GM23338 (cell line): ENCODE data around the gene RGS16. TPM values are rescaled to one million over a fixed set of nuclear protein-coding genes. Genes with fewer than 3 reads are reported as not detected.

Source experiments
- ATAC-seq: fragments of 200-7000 bp; cut with Tn5 transposase; 3 replicates; pipeline ENCODE4 v1.9.1; 2020
- DNase-seq: peaks from one replicate; pipeline ENCODE4 v3.0.0-alpha.2; 2015; ENCODE audit warnings: low spot score
- H2AFZ ChIP-seq: fragments of 200-600 bp; sonication (generic); 2 replicates; pipeline ENCODE4 v1.8.0; 2016; ENCODE audit warnings: antibody characterized with exemption, mild to moderate bottlenecking, moderate library complexity
- H3F3A ChIP-seq: fragments of 200-600 bp; sonication (generic); replicated peaks from 2 replicates; pipeline ENCODE4 v1.8.0; 2017; ENCODE audit warnings: antibody characterized with exemption, mixed run types, low read depth
- H3K27ac ChIP-seq: fragments of 200-600 bp; sonication (generic); 2 replicates; pipeline ENCODE4 v1.6.1; 2016; ENCODE audit warnings: low read depth
- H3K27me3 ChIP-seq: fragments of 200-600 bp; sonication (generic); 2 replicates; pipeline ENCODE4 v1.8.0; 2016; ENCODE audit warnings: mild to moderate bottlenecking, mixed run types, moderate library complexity; ENCODE audit not compliant: insufficient read depth
- H3K36me3 ChIP-seq: fragments of 200-600 bp; sonication (generic); 2 replicates; pipeline ENCODE4 v1.8.0; 2016; ENCODE audit warnings: mild to moderate bottlenecking; ENCODE audit not compliant: insufficient read depth
- H3K4me1 ChIP-seq: fragments of 200-600 bp; sonication (generic); 2 replicates; pipeline ENCODE4 v1.8.0; 2016; ENCODE audit warnings: mild to moderate bottlenecking, moderate library complexity; ENCODE audit not compliant: insufficient read depth
- H3K4me2 ChIP-seq: fragments of 200-600 bp; sonication (generic); 2 replicates; pipeline ENCODE4 v1.7.1; 2017; ENCODE audit warnings: mixed run types
- H3K4me3 ChIP-seq: fragments of 200-600 bp; sonication (generic); 2 replicates; pipeline ENCODE4 v1.6.1; 2016; ENCODE audit warnings: mixed run types
- H3K79me2 ChIP-seq: fragments of 200-600 bp; sonication (generic); replicated peaks from 2 replicates; pipeline ENCODE4 v1.8.0; 2017; ENCODE audit warnings: mild to moderate bottlenecking; ENCODE audit not compliant: insufficient read depth
- H3K9me2 ChIP-seq: fragments of 200-600 bp; sonication (generic); 2 replicates; pipeline ENCODE4 v1.8.0; 2017; ENCODE audit not compliant: insufficient read depth
- H4K20me1 ChIP-seq: fragments of 200-600 bp; sonication (generic); replicated peaks from 2 replicates; pipeline ENCODE4 v1.8.0; 2017; ENCODE audit warnings: mild to moderate bottlenecking; ENCODE audit not compliant: insufficient read depth
- H3K27ac Mint-ChIP-seq: 2 replicates; pipeline ENCODE4 v1.8.0; 2020; ENCODE audit warnings: inconsistent platforms, mild to moderate bottlenecking, moderate library complexity, mixed read lengths
- H3K27me3 Mint-ChIP-seq: 3 replicates; pipeline ENCODE4 v1.8.0; 2022; ENCODE audit warnings: low read depth, mild to moderate bottlenecking, moderate library complexity, mixed read lengths, inconsistent platforms; ENCODE audit not compliant: insufficient read depth, poor library complexity
- H3K36me3 Mint-ChIP-seq: 3 replicates; pipeline ENCODE4 v1.8.0; 2021; ENCODE audit warnings: low read depth, mild to moderate bottlenecking, inconsistent platforms, moderate library complexity, mixed read lengths
- H3K4me1 Mint-ChIP-seq: 3 replicates; pipeline ENCODE4 v1.8.0; 2020; ENCODE audit warnings: mild to moderate bottlenecking, inconsistent platforms, mixed read lengths
- H3K4me3 Mint-ChIP-seq: 3 replicates; pipeline ENCODE4 v1.8.0; 2021; ENCODE audit warnings: moderate library complexity, mild to moderate bottlenecking, inconsistent platforms, mixed read lengths
- H3K9me3 Mint-ChIP-seq: 3 replicates; pipeline ENCODE4 v1.8.0; 2020; ENCODE audit warnings: moderate library complexity, mild to moderate bottlenecking, inconsistent platforms, mixed read lengths
- CREB1 ChIP-seq: fragments of 250-450 bp; sonication (Bioruptor Pico); IDR thresholded peaks from 2 replicates; pipeline ENCODE4 v1.5.0; 2020; ENCODE audit warnings: low read depth, mild to moderate bottlenecking, moderate library complexity
- CTCF ChIP-seq, 2 experiments: fragments of 200-600 bp in 1 of 2; sonication (generic) in 1 of 2; conservative IDR thresholded peaks; 2 replicates each; pipeline versions ENCODE4 v1.5.1 to v1.6.1; 2016 to 2017; ENCODE audit warnings: antibody characterized with exemption in 2 of 2, low read depth in 2 of 2, mild to moderate bottlenecking in 2 of 2, moderate library complexity in 1 of 2
- ETS1 ChIP-seq: IDR thresholded peaks from 2 replicates; pipeline ENCODE4 v1.6.1; 2016; ENCODE audit warnings: antibody characterized with exemption
- EZH2 ChIP-seq: fragments of 200-600 bp; sonication (generic); IDR thresholded peaks from one replicate; pipeline ENCODE4 v1.8.0; 2017; ENCODE audit warnings: antibody characterized with exemption, mild to moderate bottlenecking, low read depth; ENCODE audit not compliant: unreplicated experiment
- EZH2phosphoT487 ChIP-seq: fragments of 200-600 bp; sonication (generic); IDR thresholded peaks from one replicate; pipeline ENCODE4 v1.8.1; 2018; ENCODE audit warnings: antibody characterized with exemption; ENCODE audit not compliant: unreplicated experiment
- JUNB ChIP-seq: IDR thresholded peaks from one replicate; pipeline ENCODE4 v1.6.1; 2016; ENCODE audit warnings: antibody characterized with exemption; ENCODE audit not compliant: unreplicated experiment
- NANOG ChIP-seq: IDR thresholded peaks from 2 replicates; pipeline ENCODE4 v1.6.1; 2016; ENCODE audit warnings: antibody characterized with exemption, borderline replicate concordance
- POLR2AphosphoS5 ChIP-seq: IDR thresholded peaks from 2 replicates; pipeline ENCODE4 v1.6.1; 2016; ENCODE audit warnings: antibody characterized with exemption, low read depth
- REST ChIP-seq: IDR thresholded peaks from one replicate; pipeline ENCODE4 v1.6.1; 2018; ENCODE audit warnings: antibody characterized with exemption; ENCODE audit not compliant: unreplicated experiment
- STAT1 ChIP-seq: IDR thresholded peaks from one replicate; pipeline ENCODE4 v1.6.1; 2016; ENCODE audit warnings: antibody characterized with exemption; ENCODE audit not compliant: unreplicated experiment
- ZNF114 ChIP-seq: fragments of 250-450 bp; sonication (Bioruptor Pico); IDR thresholded peaks from 2 replicates; pipeline ENCODE4 v1.5.0; 2020; ENCODE audit warnings: mild to moderate bottlenecking, moderate library complexity
- ZNF331 ChIP-seq: fragments of 250-450 bp; sonication (Bioruptor Pico); IDR thresholded peaks from 2 replicates; pipeline ENCODE4 v1.5.0; 2020; ENCODE audit warnings: low read depth, mild to moderate bottlenecking, moderate library complexity
- ZNF462 ChIP-seq: fragments of 250-450 bp; sonication (Bioruptor Pico); IDR thresholded peaks from 2 replicates; pipeline ENCODE4 v1.5.0; 2020; ENCODE audit warnings: mild to moderate bottlenecking, moderate library complexity
- polyA plus RNA-seq: library from polyadenylated mRNA; unstranded; fragments of >200 nt; fragmentation: Nextera tagmentation; extraction: Ambion mirVana; gene quantifications from 2 replicates; pipeline ENCODE4 v1.2.1, GENCODE V29; 2016
- total RNA-seq: library from RNA; depleted of rRNA; stranded (reverse); fragments of >200 nt; shearing (Covaris generic); gene quantifications from 2 replicates; pipeline ENCODE4 v1.2.3, GENCODE V29; 2014

RGS16 gene
- total and polyA plus RNA-seq, 2 experiments from 2014 or later = 15.4 to 31.6 TPM

- 0 out of 2 replicates have a peak, but pooled peaks cover 3% of the 10 kb centered on the region for H3F3A ChIP-seq
- Mint-ChIP-seq H3K36me3 (peaks cover 4% of the 10 kb centered on the region; the same call in 1 of the 3 replicates), H3K4me1 (peaks cover 6% of the 10 kb centered on the region), H3K4me3 (no peak overlapping the region), H3K9me3 (no peaks in the 10 kb centered on the region), H3K27ac (no peak overlapping the region), H3K27me3 (peaks cover 18% of the 10 kb centered on the region)
- H3K27me3 ChIP-seq = peaks cover 33% of the 10 kb centered on the region
- TF ChIP-seq CREB1 (CRISPR knock-in tag) (no peak), ETS1 (no peak), REST (no peak), CTCF (conservative IDR thresholded peaks at IDR 0.05; ENCODE audit: low read depth in 2 of 2) (peak; percentile 89 to 92), ZNF462 (CRISPR knock-in tag) (no peak), ZNF331 (CRISPR knock-in tag) (no peak), STAT1 (no peak), EZH2phosphoT487 (no peak), ZNF114 (CRISPR knock-in tag) (no peak), EZH2 (no peak), POLR2AphosphoS5 (no peak), NANOG (0 out of 2 replicates have a peak, but pooled peaks have one; percentile 15), JUNB (no peak)
- peaks cover 18% of the 10 kb centered on the region for H3K36me3 ChIP-seq
- H3K4me3 ChIP-seq = peak overlapping the region; percentile 78; the same call in 1 of the 2 replicates
- ATAC-seq (peak; percentile 41), DNase-seq (peak; percentile 96)
- H3K9me2 ChIP-seq = no peaks in the 10 kb centered on the region
- H3K4me1 ChIP-seq = peaks cover 27% of the 10 kb centered on the region
- no peak overlapping the region for H3K27ac ChIP-seq
- peak overlapping the region; percentile 96; the same call in 1 of the 2 replicates for H3K4me2 ChIP-seq
- H4K20me1 ChIP-seq = peaks cover 6% of the 10 kb centered on the region; the same call in 1 of the 2 replicates
- no peak overlapping the region for H2AFZ ChIP-seq
- peaks cover 19% of the 10 kb centered on the region for H3K79me2 ChIP-seq
Measured at GRCh38 chr1:182601416-182601786, 2.8 kb downstream of the RGS16 start.
